SKM-1 treated with dmso at 0.1 percent for 144 hours (cell line): Measurements from ENCODE around the gene RBM15B.

Source experiments
- DNase-seq: peaks from one replicate; lab custom pipeline; 2025; ENCODE audit not compliant: unreplicated experiment; lab: John Stamatoyannopoulos, UW

RBM15B gene

GRCh38 chr3:51436998-51437639 is 46.0 kb downstream of the RBM15B start:
- no peak for DNase-seq

GRCh38 chr3:51441282-51442030 is 50.4 kb downstream of the RBM15B start:
- DNase-seq: no peak

- no peak for DNase-seq
These were observed 54.6 kb downstream of the RBM15B start for GRCh38 chr3:51445544-51446280.
